ENCODE data around the gene HLA-A. TPM values are rescaled to one million over a fixed set of nuclear protein-coding genes. Genes with fewer than 3 reads are reported as not detected.
A peak's percentile ranks its signal among the peaks of the same experiment; 100 is the strongest.
"Not testable (repeated sequence)": the region's sequence is repeated elsewhere in the genome, so short reads cannot be mapped to it uniquely, and the experiment has no call there.

The HLA-A gene
- polyA plus RNA-seq (2014; cell fraction: cytosol; rRNA removed): 35.3 and 39.6 TPM in 2 replicates
- polyA plus RNA-seq (2014; cell fraction: nucleus; rRNA removed): 41.1 and 48.8 TPM in 2 replicates

DNA sequence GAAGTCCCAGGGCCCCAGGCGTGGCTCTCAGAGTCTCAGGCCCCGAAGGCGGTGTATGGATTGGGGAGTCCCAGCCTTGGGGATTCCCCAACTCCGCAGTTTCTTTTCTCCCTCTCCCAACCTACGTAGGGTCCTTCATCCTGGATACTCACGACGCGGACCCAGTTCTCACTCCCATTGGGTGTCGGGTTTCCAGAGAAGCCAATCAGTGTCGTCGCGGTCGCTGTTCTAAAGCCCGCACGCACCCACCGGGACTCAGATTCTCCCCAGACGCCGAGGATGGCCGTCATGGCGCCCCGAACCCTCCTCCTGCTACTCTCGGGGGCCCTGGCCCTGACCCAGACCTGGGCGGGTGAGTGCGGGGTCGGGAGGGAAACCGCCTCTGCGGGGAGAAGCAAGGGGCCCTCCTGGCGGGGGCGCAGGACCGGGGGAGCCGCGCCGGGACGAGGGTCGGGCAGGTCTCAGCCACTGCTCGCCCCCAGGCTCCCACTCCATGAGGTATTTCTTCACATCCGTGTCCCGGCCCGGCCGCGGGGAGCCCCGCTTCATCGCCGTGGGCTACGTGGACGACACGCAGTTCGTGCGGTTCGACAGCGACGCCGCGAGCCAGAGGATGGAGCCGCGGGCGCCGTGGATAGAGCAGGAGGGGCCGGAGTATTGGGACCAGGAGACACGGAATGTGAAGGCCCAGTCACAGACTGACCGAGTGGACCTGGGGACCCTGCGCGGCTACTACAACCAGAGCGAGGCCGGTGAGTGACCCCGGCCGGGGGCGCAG lies at the start of gene HLA-A:
TSS of gene HLA-A (plus strand) at position 258 of the 778 bp plus-strand sequence. CDS start at position 280, 22 bp downstream.
- peak; percentile 86 for DNase-seq (ENCODE audit: low spot score)

- no peak for DNase-seq (ENCODE audit: low spot score)
Observed at GRCh38 chr6:29892696-29893095, 49.6 kb upstream of the HLA-A start.

DNA sequence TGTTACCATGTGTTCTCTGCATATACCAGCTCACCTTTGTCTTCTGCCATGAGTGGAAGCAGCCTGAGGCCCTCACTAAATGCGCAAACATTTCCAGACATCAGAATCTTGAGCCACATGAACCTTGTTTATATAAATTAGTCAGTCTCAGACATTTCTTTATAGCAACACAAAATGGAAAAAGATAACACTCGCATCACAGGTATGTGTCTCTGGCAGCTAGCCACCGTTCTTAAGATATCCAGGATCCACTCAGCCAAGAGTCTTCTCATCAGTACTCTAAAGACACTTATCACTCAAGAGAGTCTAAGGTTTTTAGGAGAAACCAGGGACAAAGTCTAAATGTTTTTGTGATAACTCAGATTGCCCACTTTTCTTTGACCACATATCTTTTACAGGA lies 43.1 kb upstream of the HLA-A start:
- no peak for DNase-seq (ENCODE audit: low spot score)

DNA sequence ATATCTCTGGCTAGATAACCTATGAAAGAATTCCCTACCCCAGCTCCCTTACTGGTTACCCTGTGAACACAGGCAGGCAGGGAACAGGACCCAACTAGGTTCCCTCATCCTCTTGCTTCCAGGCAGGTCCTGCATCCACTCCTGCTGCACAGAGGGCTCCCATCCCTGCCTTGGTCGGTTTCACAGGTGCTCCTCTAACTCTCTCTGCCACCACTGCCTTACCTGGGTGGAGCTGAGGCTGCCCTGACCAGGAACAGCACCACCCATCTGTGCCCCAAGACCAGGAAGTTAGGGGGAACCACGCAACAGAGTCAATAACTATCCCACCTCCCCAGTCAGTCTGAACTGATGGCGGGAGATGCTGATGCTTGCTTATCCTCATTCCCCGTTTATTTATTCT lies 37.0 kb upstream of the HLA-A start:
- DNase-seq (ENCODE audit: low spot score): no peak

DNA sequence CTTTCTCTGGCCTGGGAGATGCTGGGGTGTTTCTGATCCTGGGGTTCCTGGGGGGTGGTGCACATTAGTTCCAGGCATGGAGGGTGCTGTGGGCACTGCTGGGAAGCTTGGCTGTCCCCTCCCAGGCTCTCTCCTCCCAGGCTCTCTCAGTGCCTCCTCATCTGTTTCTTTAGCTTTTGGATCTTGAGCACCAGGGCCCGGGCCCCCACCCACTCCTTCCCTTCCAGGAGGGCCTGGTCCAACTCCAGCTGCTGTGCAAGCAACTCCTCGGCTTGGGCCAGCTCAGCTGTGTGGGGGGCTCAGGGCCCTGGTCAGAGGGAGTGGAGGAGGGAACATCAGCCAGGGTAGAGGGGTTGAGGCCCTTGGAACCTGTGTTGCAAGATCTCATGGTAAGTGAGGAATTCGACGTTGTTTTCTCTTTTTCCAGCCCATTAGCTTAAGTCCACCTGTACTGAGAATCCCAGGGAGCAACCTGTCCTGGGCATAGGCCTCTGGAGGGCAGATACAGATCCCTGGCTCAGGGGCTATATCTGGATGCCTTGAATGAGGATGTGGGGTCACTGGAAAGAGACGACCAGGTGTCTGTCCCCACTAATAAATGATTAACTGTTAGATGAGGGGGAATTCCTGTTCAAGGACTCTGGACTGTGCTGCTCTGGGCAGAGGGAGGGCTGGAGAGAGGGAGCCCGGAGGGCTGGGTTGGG lies 34.5 kb upstream of the HLA-A start:
- DNase-seq (ENCODE audit: low spot score): no peak

- no peak for DNase-seq (ENCODE audit: low spot score)
Observed at GRCh38 chr6:29908341-29908662, 34.0 kb upstream of the HLA-A start.

GRCh38 chr6:29908710-29909109 lies 33.6 kb upstream of the HLA-A start:
- DNase-seq (ENCODE audit: low spot score): no peak

GRCh38 chr6:29909985-29910384 lies 32.3 kb upstream of the HLA-A start:
- DNase-seq (ENCODE audit: low spot score): no peak

GRCh38 chr6:29912840-29913239 lies 29.5 kb upstream of the HLA-A start:
- no peak for DNase-seq (ENCODE audit: low spot score)

- no peak for DNase-seq (ENCODE audit: low spot score)
Observed at GRCh38 chr6:29916741-29917140, 25.6 kb upstream of the HLA-A start.

- DNase-seq (ENCODE audit: low spot score): no peak
Observed at GRCh38 chr6:29917857-29918256, 24.5 kb upstream of the HLA-A start.

DNA sequence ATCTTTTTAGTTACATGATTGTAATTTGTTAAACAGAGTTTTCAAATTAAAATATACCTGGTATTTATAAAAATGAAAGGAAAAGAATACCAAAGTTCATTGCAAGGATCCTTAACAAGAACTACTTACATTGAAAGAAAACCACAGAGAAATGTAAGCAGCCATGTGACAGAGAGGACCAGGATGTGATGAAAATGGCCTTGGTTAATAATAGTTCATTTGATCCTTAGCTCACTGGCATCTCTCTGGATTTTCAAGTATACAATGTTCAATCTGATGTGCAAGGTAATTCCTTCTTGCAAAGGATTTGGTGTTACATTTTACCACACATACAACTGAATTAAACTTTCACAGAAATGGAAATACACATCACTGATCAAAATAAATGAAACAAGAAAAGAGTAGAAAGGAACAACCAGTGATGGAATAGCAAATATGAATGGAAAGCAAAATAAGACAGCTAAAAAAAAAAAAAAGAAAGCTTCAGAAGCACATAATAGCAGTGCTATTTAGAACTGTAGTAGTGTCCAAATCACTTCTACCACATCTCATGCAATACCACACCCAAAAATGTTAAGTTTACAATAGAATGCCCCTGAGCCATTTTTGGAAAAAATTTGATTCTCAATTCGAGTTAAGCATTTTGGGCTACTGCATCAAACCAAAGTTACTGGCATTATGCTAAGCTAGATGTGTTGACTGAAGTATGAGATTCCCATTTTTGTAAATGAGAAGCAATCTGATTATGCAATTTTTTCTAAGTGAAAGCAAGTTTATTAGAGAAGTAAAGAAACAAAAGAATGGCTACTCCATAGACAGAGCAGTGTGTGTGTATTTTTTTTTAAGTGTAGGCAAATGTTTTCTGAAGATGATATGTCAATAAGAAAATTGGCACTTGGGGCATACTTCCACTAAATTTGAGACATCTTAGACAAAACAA lies 22.6 kb upstream of the HLA-A start:
- DNase-seq (ENCODE audit: low spot score): no peak

DNA sequence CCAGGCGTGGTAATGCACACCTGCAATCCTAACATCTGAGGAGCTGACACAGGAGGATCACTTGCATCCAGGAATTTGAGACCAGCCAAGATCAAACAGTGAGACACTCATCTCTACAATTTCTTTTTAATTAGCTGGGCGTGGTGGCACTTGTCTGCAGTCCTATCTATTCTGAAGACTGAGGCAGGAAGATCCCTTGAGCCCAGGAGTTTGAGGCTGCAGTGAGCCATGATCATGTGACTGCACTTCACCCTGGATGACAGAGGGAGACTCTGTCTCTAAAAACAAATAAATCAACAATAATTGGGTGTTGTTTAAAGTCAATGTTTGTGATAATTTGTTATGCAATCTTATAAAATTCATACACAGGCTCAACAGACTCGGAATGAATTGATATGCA lies 18.0 kb upstream of the HLA-A start:
- DNase-seq (ENCODE audit: low spot score): no peak

GRCh38 chr6:29924731-29925130 lies 17.6 kb upstream of the HLA-A start:
- DNase-seq (ENCODE audit: low spot score): no peak

DNA sequence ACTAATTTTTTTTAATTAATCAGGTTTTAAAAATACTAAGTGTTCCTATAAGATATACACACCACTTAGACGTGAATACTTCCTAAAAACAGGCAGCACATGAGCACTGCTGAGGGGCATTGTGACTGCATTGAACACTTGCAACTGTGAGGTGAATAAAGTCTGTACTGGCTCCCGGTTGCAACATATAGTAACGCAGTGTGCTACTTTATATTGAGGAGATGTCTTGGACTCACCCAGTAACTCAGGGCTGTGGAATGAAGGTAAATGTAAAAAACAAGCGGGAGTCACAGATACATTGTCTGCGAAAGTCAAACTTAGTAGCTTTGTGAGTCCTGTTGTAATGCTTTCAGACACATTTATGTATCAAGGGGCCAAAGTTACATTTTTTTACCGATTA lies 17.0 kb upstream of the HLA-A start:
- DNase-seq (ENCODE audit: low spot score): no peak

GRCh38 chr6:29925727-29926412 lies 16.5 kb upstream of the HLA-A start:
- no peak for DNase-seq (ENCODE audit: low spot score)

- DNase-seq (ENCODE audit: low spot score): no peak
Observed at GRCh38 chr6:29926413-29927274, 15.7 kb upstream of the HLA-A start.

GRCh38 chr6:29927275-29927569 lies 15.1 kb upstream of the HLA-A start:
- DNase-seq (ENCODE audit: low spot score): no peak

GRCh38 chr6:29927841-29928388 lies 14.4 kb upstream of the HLA-A start:
- DNase-seq (ENCODE audit: low spot score): no peak

- not testable (repeated sequence) for DNase-seq (ENCODE audit: low spot score)
Observed at GRCh38 chr6:29930047-29930446, 12.3 kb upstream of the HLA-A start.

All from SK-N-DZ (cell line).